Uterus (tissue), 2 donors: ENCODE results near the gene LYRM2.

Experiments used
- CTCF ChIP-seq, 4 experiments: fragments of 200-600 bp in 2 of 4; fragments of 450-650 bp in 2 of 4; sonication (generic) in 2 of 4; IDR thresholded peaks; one replicate each; pipeline ENCODE4 v1.5.1; 2016 to 2019; ENCODE audit warnings: antibody characterized with exemption in 4 of 4, mild to moderate bottlenecking in 2 of 4, moderate library complexity in 1 of 4
- POLR2A ChIP-seq, 2 donors: fragments of 450-650 bp; IDR thresholded peaks; one replicate each; pipeline ENCODE4 v1.6.1; 2016; ENCODE audit warnings: antibody characterized with exemption in 2 of 2, mild to moderate bottlenecking in 1 of 2, moderate library complexity in 1 of 2

- TF ChIP-seq CTCF (IDR thresholded peaks at IDR 0.05) (no peak), POLR2A (IDR thresholded peaks at IDR 0.05) (no peak)
These were observed 56.9 kb downstream of the LYRM2 start for GRCh38 chr6:89581689-89582088.
